SH-SY5Y (cell line): ENCODE data around the gene RPL29.

Source experiments
- GATA2 ChIP-seq: IDR thresholded peaks from 2 replicates; pipeline ENCODE4 v1.6.1; 2011; ENCODE audit warnings: mild to moderate bottlenecking, low read depth, low read length
- GATA3 ChIP-seq: IDR thresholded peaks from 2 replicates; pipeline ENCODE4 v1.6.1; 2011; ENCODE audit warnings: low read depth, mild to moderate bottlenecking, low read length, moderate library complexity

Gene RPL29

GRCh38 chr3:52002748-52003147 lies 7.1 kb upstream of the RPL29 start:
- TF ChIP-seq GATA3 (no peak), GATA2 (no peak)

- TF ChIP-seq GATA3 (no peak), GATA2 (no peak)
Observed at GRCh38 chr3:52001443-52001974, 5.8 kb upstream of the RPL29 start.

GRCh38 chr3:51999846-52000245 lies 4.2 kb upstream of the RPL29 start:
- no peak for TF ChIP-seq GATA3
- TF ChIP-seq GATA2, result no peak

GRCh38 chr3:51998774-51999173 lies 3.1 kb upstream of the RPL29 start:
- TF ChIP-seq GATA3, result no peak
- TF ChIP-seq GATA2, result no peak

GRCh38 chr3:51997935-51998596 lies 2.4 kb upstream of the RPL29 start:
- TF ChIP-seq GATA3 (no peak), GATA2 (no peak)

- TF ChIP-seq GATA2, result no peak
Observed at GRCh38 chr3:51997172-51997571, 1.5 kb upstream of the RPL29 start.

- TF ChIP-seq GATA3 (no peak), GATA2 (no peak)
Observed at GRCh38 chr3:51994530-51994929, 1.2 kb downstream of the RPL29 start.

GRCh38 chr3:51992017-51992682 lies 3.5 kb downstream of the RPL29 start:
- TF ChIP-seq GATA3, result no peak
- no peak for TF ChIP-seq GATA2

- no peak for TF ChIP-seq GATA2
- TF ChIP-seq GATA3, result no peak
Observed at GRCh38 chr3:51988286-51989146, 7.2 kb downstream of the RPL29 start.

- TF ChIP-seq GATA3, result no peak
- TF ChIP-seq GATA2, result no peak
Observed at GRCh38 chr3:51987568-51987967, 8.1 kb downstream of the RPL29 start.

- TF ChIP-seq GATA2 (no peak), GATA3 (no peak)
Observed at GRCh38 chr3:51986010-51986947, 9.4 kb downstream of the RPL29 start.

GRCh38 chr3:51985063-51985462 lies 10.6 kb downstream of the RPL29 start:
- TF ChIP-seq GATA2 (no peak), GATA3 (no peak)

GRCh38 chr3:51984269-51984647 lies 11.4 kb downstream of the RPL29 start:
- TF ChIP-seq GATA2 (no peak), GATA3 (no peak)
